LNCAP (cell line): Measurements from ENCODE around the gene NHS.

ENCODE experiments used
- CTCF ChIP-seq: fragments of 450-650 bp; IDR thresholded peaks from 2 replicates; pipeline ENCODE4 v1.5.1; 2017; ENCODE audit warnings: mild to moderate bottlenecking

The NHS gene

DNA sequence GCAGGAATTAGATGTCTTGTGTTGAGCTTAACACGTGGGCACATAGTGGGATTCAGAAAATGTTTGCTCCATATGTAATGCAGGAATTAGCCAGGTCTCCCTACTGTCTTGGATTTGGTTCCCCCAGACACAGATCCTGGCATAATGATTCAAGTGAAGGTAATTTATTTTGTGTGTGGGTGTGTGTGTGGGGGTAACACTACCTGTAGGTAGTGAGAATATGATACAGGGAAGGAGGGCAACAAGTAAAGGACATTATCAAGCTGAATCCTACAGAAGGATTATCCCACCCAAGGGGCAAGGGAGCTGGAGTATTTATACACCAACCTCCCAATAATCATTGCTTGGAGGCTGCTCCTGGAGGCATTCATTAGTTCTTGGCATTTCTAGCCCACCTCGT, 101.4 kb downstream of the NHS start:
- no peak for TF ChIP-seq CTCF

GRCh38 chrX:17481086-17481485, 106.1 kb downstream of the NHS start:
- TF ChIP-seq CTCF = no peak

GRCh38 chrX:17484592-17484991, 109.6 kb downstream of the NHS start:
- TF ChIP-seq CTCF = no peak

DNA sequence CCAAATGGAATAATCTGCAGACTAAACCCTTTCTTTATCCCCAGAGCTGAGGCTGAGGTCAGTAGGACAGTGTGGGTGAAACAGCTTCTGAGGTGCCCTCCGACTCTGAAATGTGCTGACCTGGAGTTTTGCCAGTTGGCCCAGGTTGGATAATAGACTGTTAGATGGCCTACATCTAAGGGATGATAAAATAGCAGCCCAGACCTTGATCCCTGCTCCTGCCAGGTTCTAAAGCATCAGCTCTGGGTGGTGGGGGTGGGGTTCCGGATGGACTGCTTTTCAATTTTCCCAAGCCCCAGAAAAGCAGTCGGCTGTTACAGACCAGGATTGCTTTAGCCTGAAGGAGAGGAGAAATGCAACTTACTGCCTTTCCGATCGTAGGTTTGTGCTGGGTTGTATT, 110.4 kb downstream of the NHS start:
- no peak for TF ChIP-seq CTCF

GRCh38 chrX:17488036-17488435, 113.0 kb downstream of the NHS start:
- no peak for TF ChIP-seq CTCF

DNA sequence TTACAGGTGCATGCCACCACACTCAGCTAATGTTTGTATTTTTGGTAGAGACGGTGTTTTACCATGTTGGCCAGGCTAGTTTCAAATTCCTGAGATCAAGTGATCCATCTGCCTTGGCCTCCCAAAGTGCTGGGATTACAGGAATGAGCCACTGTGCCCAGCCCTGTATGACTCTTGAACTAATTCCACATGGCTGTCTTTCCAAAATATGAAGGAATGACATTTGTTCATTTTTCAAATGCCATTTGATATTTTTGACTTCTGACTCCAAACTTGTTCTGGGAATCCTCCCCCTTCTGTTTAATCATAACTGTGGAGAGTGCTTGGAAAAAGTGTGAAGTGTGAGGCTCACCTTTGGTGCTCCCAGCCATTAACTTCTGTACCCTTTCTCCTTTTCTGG, 119.2 kb downstream of the NHS start:
- TF ChIP-seq CTCF = no peak

DNA sequence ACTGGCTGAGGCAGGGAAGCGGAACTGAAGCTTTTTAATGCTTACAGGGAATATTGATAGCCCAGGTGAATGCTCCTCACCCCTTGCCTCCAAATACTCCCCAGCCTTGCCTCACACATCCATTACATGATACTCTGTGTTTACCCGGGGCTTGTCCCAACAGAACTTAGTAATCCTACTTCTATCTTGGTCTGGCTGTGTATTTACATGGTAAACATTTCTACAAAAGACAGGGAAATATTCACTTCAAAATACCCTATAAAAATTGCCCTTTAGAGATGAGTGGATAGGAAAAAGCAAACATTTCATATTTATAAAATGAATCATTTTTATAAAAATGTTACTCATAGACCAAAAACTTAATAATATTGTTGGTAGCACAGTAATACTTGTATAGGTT, 120.1 kb downstream of the NHS start:
- no peak for TF ChIP-seq CTCF

- TF ChIP-seq CTCF = no peak
Measured at GRCh38 chrX:17496407-17496806, 121.4 kb downstream of the NHS start.
